SK-N-SH treated with all-trans-retinoic acid at 6 μM for 48 hours (cell line): Measurements from ENCODE around the gene FUT4.

Experiments used
- ATAC-seq: fragments of 200-7000 bp; cut with Tn5 transposase; 3 replicates; pipeline ENCODE4 v1.9.1; 2020; ENCODE audit warnings: mild to moderate bottlenecking, moderate library complexity
- ARNTL ChIP-seq: fragments of 450-650 bp; formaldehyde crosslinking; IDR thresholded peaks from 2 replicates; pipeline ENCODE4 v1.5.0; 2020; ENCODE audit warnings: low read depth, mild to moderate bottlenecking, moderate library complexity, borderline replicate concordance
- BACH2 ChIP-seq: fragments of 250-450 bp; sonication (Bioruptor Pico); IDR thresholded peaks from 2 replicates; pipeline ENCODE4 v1.9.0; 2021; ENCODE audit warnings: mild to moderate bottlenecking, borderline replicate concordance
- CREB5 ChIP-seq: fragments of 250-450 bp; sonication (Bioruptor Pico); IDR thresholded peaks from 2 replicates; pipeline ENCODE4 v1.5.1; 2020; ENCODE audit warnings: low read depth, mild to moderate bottlenecking, moderate library complexity
- CSRNP3 ChIP-seq: fragments of 250-450 bp; sonication (Bioruptor Pico); IDR thresholded peaks from 2 replicates; pipeline ENCODE4 v1.5.1; 2021; ENCODE audit warnings: mild to moderate bottlenecking, moderate library complexity
- GLIS3 ChIP-seq: fragments of 250-450 bp; sonication (Bioruptor Pico); IDR thresholded peaks from 2 replicates; pipeline ENCODE4 v1.5.0; 2020; ENCODE audit warnings: mild to moderate bottlenecking, moderate library complexity
- ISL1 ChIP-seq: fragments of 250-450 bp; sonication (Bioruptor Pico); IDR thresholded peaks from 2 replicates; pipeline ENCODE4 v2.1.2; 2022; ENCODE audit warnings: mild to moderate bottlenecking, moderate library complexity
- OSR1 ChIP-seq: fragments of 250-450 bp; sonication (Bioruptor Pico); IDR thresholded peaks from 2 replicates; pipeline ENCODE4 v1.8.0; 2022; ENCODE audit warnings: moderate library complexity, mild to moderate bottlenecking, inconsistent platforms
- POU6F1 ChIP-seq: fragments of 250-450 bp; sonication (Bioruptor Pico); IDR thresholded peaks from 2 replicates; pipeline ENCODE4 v1.8.0; 2021; ENCODE audit warnings: low read depth, mild to moderate bottlenecking, moderate library complexity, borderline replicate concordance
- PPARA ChIP-seq: fragments of 250-450 bp; sonication (Bioruptor Pico); IDR thresholded peaks from 2 replicates; pipeline ENCODE4 v1.5.0; 2020; ENCODE audit warnings: mild to moderate bottlenecking, borderline replicate concordance
- RARB ChIP-seq: fragments of 250-450 bp; sonication (Bioruptor Pico); IDR thresholded peaks from 2 replicates; pipeline ENCODE4 v1.8.0; 2021; ENCODE audit warnings: mild to moderate bottlenecking, moderate library complexity
- SNAI2 ChIP-seq: fragments of 250-450 bp; sonication (Bioruptor Pico); IDR thresholded peaks from 2 replicates; pipeline ENCODE4 v1.5.0; 2020; ENCODE audit warnings: mild to moderate bottlenecking, moderate library complexity
- TCF4 ChIP-seq: fragments of 250-450 bp; sonication (Bioruptor Pico); IDR thresholded peaks from 2 replicates; pipeline ENCODE4 v1.8.0; 2021; ENCODE audit warnings: mild to moderate bottlenecking, moderate library complexity, borderline replicate concordance
- TOX ChIP-seq: fragments of 250-450 bp; sonication (Bioruptor Pico); IDR thresholded peaks from 2 replicates; pipeline ENCODE4 v1.8.0; 2021; ENCODE audit warnings: mild to moderate bottlenecking, moderate library complexity, borderline replicate concordance
- ZC3H10 ChIP-seq: fragments of 250-450 bp; sonication (Bioruptor Pico); IDR thresholded peaks from 2 replicates; pipeline ENCODE4 v1.5.1; 2021; ENCODE audit warnings: mild to moderate bottlenecking, moderate library complexity
- ZFP3 ChIP-seq: fragments of 250-450 bp; sonication (Bioruptor Pico); IDR thresholded peaks from 2 replicates; pipeline ENCODE4 v1.5.0; 2020; ENCODE audit warnings: mild to moderate bottlenecking, moderate library complexity
- ZFP30 ChIP-seq: fragments of 450-650 bp; formaldehyde crosslinking; IDR thresholded peaks from 2 replicates; pipeline ENCODE4 v1.5.0; 2022; ENCODE audit warnings: mild to moderate bottlenecking, moderate library complexity
- ZNF565 ChIP-seq: fragments of 450-650 bp; formaldehyde crosslinking; conservative IDR thresholded peaks from 2 replicates; pipeline ENCODE4 v1.5.0; 2020; ENCODE audit warnings: low read depth, mild to moderate bottlenecking, moderate library complexity
- ZNF70 ChIP-seq: fragments of 450-650 bp; formaldehyde crosslinking; IDR thresholded peaks from 2 replicates; pipeline ENCODE4 v1.5.0; 2020; ENCODE audit warnings: mild to moderate bottlenecking, moderate library complexity
- ZNF8 ChIP-seq: fragments of 450-650 bp; formaldehyde crosslinking; IDR thresholded peaks from 2 replicates; pipeline ENCODE4 v1.5.0; 2020; ENCODE audit warnings: mild to moderate bottlenecking, moderate library complexity
- TF ChIP-seq, protein P1 (sequence below): fragments of 250-450 bp; sonication (Bioruptor Pico); IDR thresholded peaks from 2 replicates; pipeline ENCODE4 v1.5.0; 2020; ENCODE audit warnings: mild to moderate bottlenecking, moderate library complexity

The FUT4 gene

DNA sequence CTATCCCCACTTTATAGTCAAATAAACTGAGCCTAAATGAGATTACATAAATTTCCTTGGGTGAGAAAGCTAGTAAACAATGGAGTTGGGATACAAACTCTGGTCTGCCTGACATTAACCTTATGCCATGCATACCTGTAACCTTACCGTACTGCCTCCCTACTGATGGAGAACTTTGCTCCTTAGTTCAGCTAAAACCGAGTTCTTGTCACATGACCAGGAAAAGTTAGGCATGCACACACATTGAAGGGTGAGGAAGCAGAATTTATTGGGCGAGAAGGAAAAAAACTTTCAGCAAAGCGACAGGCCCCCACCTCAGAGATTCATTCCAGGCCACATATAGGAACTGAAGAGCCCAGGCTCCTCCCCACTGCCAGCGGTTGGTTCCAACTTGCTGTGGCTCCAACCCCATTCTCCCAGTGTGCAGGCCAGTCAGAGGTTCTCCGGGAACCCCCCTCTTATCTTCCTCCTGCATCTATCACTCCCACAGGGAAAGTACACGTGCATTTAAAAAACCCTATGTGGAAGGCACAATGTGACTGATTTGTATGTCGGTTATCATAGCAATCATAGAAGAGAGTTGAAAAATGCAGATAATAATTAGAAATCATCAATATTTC lies 20.2 kb downstream of the FUT4 start (continued):
- no peak for TF ChIP-seq ZFP30 (CRISPR knock-in tag)

DNA sequence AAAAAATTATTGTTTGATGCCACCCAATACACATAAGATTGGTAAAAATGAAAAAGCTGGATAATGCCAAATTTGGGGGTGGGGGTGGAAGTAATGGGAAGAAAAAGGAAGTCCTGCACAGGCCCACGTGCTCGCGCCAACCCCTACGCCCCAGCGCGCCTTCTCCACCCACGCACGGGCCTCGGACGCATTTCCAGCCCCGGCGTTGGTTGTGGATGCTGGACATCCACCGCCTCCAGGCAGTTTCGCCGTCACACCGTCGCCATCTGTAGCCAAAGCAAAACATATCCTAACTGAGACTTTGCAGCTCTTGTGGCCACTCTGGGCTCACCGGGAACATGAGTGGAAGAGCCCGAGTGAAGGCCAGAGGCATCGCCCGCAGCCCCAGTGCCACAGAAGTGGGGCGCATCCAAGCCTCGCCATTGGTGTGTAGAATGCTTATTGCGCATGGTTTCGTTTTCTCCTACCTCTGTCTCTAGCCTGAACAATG lies 23.5 kb downstream of the FUT4 start, which contains the start of gene PIWIL4:
TSS of gene PIWIL4 (plus strand) at position 188 of the 490 bp plus-strand sequence. CDS start at position 339, 151 bp downstream.
- ATAC-seq = no peak
- TF ChIP-seq GLIS3 (no peak), CREB5 (CRISPR knock-in tag) (no peak), ZC3H10 (CRISPR knock-in tag) (no peak), ISL1 (CRISPR knock-in tag) (no peak), CSRNP3 (CRISPR knock-in tag) (no peak), ZFP30 (CRISPR knock-in tag) (no peak), PPARA (CRISPR knock-in tag) (no peak), SNAI2 (CRISPR knock-in tag) (no peak), TCF4 (CRISPR knock-in tag) (no peak), RARB (CRISPR knock-in tag) (no peak), BACH2 (no peak), ZNF70 (CRISPR knock-in tag) (no peak), TOX (CRISPR knock-in tag) (no peak), POU6F1 (CRISPR knock-in tag) (no peak), OSR1 (CRISPR knock-in tag) (no peak)
- TF ChIP-seq, protein P1, sequence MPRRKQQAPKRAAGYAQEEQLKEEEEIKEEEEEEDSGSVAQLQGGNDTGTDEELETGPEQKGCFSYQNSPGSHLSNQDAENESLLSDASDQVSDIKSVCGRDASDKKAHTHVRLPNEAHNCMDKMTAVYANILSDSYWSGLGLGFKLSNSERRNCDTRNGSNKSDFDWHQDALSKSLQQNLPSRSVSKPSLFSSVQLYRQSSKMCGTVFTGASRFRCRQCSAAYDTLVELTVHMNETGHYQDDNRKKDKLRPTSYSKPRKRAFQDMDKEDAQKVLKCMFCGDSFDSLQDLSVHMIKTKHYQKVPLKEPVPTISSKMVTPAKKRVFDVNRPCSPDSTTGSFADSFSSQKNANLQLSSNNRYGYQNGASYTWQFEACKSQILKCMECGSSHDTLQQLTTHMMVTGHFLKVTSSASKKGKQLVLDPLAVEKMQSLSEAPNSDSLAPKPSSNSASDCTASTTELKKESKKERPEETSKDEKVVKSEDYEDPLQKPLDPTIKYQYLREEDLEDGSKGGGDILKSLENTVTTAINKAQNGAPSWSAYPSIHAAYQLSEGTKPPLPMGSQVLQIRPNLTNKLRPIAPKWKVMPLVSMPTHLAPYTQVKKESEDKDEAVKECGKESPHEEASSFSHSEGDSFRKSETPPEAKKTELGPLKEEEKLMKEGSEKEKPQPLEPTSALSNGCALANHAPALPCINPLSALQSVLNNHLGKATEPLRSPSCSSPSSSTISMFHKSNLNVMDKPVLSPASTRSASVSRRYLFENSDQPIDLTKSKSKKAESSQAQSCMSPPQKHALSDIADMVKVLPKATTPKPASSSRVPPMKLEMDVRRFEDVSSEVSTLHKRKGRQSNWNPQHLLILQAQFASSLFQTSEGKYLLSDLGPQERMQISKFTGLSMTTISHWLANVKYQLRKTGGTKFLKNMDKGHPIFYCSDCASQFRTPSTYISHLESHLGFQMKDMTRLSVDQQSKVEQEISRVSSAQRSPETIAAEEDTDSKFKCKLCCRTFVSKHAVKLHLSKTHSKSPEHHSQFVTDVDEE (CRISPR knock-in tag) = no peak

DNA sequence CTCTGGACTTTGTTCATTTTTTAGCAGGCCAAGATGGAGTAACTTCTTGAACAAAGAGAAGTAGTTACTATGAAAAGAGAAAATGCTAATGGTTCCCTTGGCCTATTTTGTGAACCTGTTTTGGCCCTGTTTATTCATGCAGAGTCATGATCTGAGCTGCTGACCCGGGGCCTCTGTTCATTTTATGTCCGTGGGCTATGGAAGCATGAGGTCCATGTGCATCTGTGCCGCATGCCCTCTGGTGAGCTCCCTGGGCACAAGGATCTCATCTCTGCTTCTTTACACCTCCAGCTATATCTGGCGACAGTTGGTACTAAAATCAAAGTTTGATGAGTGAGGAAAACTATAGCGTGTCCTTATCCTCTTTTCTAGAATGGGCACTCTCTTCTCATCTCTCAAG lies 24.5 kb downstream of the FUT4 start:
- TF ChIP-seq ZNF565 (CRISPR knock-in tag) (no peak), ZFP3 (no peak), BACH2 (no peak), ZNF8 (CRISPR knock-in tag) (no peak), ARNTL (CRISPR knock-in tag) (no peak)
- TF ChIP-seq, protein P1 (CRISPR knock-in tag) = no peak
- no peak for ATAC-seq
